Left kidney (tissue), 2 donors: Measurements from ENCODE around the gene CNNM4. TPM values are rescaled to one million over a fixed set of nuclear protein-coding genes. Genes with fewer than 3 reads are reported as not detected.
A peak's percentile ranks its signal among the peaks of the same experiment; 100 is the strongest.

Experiments
- DNase-seq: peaks from one replicate; pipeline ENCODE4 v3.0.0-alpha.2; 2013
- polyA plus RNA-seq: library from polyadenylated mRNA; unstranded; fragments of 120-200 nt; gene quantifications from one replicate; pipeline ENCODE4 v1.2.1, GENCODE V29; 2013; ENCODE audit not compliant: insufficient read length

The CNNM4 gene
- polyA plus RNA-seq, 1 donor: 14.3 TPM

DNA sequence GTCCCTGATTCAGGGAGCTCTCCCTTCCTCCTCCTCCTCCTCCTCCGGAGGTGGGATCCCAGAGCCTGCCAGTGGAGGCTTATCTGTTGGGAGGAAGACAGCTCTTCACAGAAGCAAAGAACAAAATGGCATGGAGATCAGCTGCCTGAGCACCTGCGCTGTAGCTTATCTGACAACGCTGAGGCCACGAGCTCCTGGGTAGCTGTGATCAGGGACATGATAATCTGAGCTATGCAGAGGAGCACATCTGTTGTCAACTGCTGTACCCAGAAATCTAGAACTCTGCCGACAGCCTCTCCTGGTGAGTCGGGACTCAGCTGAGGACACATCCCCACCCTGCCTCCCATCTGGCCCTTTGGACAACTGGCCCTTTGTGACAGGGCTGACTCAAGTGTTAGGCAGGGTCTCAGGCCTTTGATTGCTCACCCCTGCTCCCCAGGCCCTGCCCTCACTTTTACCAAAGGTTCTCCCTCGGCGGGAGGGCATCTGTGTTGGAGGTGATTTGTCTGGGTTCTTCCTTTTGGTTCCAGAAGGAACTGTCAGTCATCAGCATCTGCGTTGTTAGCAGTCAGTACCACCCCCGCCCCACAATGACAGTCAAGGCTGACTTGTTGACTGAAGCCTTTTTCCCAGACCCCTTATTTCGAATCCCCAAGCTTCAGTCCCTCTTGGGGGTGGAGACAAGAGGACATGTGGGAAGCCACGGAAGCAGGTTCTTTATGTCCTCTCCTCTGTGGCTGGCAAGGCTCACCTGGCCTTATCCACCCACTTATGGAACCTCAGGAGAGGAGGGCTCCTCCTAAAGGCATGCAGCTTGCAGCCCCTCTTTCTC, 49.5 kb downstream of the CNNM4 start:
- DNase-seq: no peak

DNA sequence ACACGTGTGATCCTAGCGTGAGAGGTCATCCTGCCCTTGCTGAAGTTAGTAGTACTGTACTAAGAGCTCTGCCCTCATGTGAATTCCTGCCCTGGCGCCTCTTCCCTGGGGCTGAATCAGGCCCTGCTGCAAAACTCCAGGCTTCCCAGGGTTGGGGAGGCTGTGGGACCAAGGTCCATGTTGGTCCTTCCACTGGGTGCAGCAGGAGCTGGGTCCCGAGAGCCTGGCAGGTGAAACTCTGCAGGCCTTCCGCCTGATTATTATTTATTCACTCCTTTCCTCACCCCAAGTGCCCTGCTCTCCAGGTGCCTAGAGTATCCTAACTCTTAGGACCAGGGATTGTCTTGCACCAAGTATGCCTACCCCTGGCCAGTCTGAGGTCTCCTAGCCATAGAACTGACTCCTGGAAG, 50.1 kb downstream of the CNNM4 start:
- DNase-seq: no peak

DNA sequence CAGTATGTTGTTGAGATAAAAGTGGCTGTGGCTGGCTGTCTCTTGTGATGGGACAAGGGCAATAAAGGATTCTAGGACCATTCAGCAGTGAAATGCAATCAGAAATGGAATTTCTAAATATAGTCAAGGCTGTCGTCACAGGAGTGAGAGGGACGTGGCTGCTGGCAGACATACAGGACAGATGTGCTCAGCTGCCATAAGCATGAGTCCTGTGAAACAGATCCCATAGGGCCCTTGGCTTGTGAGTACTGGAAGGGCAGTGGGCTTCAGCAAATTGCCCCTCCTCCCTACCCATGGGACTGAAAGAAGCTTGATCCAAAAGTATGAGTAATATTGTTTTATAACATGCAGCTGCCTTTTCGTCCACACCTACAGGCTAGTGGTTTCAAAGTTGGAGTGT, 51.2 kb downstream of the CNNM4 start:
- DNase-seq: no peak

DNA sequence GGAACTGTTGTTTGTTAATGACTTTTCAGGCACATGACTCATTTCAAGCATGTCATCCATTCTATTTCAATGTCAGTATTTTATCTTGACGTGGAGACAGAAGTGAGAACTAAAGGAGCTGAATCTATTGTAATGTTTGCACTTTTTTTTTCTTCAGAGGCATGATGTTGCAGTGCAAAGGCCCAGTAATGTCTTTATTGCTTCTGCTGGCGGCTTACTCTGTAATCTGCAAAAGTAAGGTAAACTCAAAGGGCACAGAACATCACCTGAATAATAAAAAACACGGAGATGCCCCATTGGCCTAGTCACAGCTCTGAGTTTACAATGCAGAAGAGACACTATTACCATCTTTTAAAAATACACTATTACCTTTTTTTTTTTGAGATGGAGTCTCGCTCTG, 53.0 kb downstream of the CNNM4 start:
- no peak for DNase-seq

DNA sequence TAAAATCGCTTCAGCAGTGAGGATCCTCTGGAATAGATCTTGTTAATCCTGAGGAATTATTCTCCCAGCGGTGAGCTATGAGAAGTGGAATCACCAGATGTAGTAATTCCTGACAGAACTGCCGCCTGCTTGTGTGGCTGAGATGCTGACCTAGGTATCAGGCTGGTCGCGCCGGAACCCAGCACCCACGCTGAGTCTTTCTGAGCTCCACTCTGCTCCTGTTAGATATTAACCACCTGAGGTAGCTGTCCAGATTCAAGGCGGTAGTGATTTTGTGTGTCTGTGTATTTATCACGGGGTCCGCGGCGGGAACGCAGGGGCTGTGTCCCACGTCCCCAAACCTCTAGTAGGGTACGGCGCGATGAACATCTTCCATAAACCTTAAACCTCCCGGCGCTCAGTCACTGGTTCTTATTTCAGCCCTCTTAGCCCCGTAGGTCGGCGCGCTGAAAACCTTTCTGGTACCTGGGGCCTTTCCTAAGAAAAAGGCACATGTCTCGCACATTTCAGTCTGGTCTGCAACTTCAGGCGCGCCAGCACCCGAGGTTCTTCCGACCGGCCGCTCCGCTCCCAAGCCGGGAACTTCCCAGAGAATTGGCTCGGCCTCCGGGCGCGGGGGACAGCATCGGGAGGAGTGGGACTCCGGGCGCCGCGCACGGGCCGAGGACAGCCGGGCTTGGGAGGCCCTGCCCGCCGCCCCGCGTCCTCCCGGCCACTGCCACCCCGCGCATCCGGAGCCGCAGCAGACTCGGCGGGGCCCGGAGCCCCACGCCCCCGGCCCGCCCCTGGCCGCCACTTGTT, 54.8 kb downstream of the CNNM4 start:
- no peak for DNase-seq

DNA sequence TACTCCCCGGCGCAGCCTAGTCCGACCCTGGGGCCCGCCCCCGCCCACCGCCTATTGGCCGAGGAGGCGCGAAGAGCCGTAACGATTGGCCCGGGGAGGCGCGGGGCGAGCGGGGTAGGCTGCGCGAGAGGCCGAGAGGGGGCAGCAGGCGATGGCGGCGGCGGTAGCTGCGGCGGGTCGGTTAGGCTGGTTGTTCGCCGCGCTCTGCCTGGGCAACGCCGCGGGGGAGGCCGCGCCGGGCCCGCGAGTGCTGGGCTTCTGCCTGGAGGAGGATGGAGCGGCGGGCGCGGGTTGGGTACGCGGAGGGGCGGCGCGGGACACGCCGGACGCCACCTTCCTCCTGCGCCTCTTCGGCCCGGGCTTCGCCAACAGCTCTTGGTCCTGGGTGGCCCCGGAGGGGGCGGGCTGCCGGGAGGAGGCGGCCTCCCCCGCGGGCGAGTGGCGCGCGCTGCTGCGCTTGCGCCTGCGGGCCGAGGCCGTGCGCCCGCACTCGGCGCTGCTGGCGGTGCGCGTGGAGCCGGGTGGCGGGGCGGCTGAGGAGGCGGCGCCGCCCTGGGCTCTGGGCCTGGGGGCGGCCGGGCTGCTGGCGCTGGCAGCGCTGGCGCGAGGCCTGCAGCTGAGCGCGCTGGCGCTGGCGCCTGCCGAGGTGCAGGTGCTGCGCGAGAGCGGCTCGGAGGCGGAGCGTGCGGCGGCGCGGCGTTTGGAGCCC, 55.6 kb downstream of the CNNM4 start, which contains the start of gene CNNM3:
CNNM3 (plus strand) TSS at position 142 of the 709 bp plus-strand sequence; CDS start at position 152, 10 bp downstream.
- DNase-seq: peak; percentile 94

DNA sequence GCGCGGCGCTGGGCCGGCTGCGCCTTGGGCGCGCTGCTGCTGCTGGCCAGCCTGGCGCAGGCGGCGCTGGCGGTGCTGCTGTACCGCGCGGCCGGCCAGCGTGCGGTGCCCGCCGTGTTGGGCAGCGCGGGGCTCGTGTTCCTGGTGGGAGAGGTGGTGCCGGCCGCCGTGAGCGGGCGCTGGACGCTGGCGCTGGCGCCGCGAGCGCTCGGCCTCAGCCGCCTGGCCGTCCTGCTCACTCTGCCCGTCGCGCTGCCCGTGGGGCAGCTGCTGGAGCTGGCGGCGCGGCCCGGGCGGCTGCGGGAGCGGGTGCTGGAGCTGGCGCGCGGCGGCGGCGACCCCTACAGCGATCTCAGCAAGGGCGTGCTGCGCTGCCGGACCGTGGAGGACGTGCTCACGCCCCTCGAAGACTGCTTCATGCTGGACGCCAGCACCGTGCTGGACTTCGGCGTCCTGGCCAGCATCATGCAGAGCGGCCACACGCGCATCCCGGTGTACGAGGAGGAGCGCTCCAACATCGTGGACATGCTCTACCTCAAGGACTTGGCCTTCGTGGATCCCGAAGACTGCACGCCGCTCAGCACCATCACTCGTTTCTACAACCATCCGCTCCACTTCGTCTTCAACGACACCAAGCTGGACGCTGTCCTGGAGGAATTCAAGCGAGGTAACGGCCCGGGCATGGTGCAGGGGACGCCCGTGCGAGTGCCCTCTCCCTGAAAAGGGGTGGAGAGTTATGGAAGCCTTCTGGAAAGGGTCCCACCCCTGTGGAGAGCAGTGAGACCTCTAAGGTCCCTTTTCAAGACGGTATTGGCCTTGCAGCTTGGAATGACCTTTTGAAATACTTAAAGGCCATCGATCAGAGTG, 56.4 kb downstream of the CNNM4 start:
- DNase-seq: no peak

DNA sequence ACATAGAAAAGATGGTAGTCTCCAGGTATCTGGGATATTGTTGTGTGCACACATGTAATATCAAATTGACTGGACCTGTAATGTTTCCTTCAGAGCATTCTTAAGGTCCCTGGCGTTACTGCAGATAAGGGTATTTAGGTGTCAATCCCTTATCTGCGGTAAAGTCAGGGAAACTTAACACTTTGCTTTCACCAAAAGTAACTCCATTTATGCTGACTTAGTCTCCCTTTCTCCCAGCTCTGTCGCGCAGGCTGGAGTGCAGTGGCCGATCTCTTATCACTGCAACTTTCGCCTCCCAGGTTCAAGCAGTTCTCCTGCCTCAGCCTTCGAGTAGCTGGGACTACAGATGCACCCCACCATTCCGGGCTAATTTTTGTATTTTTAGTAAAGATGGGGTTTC, 57.2 kb downstream of the CNNM4 start:
- no peak for DNase-seq

DNA sequence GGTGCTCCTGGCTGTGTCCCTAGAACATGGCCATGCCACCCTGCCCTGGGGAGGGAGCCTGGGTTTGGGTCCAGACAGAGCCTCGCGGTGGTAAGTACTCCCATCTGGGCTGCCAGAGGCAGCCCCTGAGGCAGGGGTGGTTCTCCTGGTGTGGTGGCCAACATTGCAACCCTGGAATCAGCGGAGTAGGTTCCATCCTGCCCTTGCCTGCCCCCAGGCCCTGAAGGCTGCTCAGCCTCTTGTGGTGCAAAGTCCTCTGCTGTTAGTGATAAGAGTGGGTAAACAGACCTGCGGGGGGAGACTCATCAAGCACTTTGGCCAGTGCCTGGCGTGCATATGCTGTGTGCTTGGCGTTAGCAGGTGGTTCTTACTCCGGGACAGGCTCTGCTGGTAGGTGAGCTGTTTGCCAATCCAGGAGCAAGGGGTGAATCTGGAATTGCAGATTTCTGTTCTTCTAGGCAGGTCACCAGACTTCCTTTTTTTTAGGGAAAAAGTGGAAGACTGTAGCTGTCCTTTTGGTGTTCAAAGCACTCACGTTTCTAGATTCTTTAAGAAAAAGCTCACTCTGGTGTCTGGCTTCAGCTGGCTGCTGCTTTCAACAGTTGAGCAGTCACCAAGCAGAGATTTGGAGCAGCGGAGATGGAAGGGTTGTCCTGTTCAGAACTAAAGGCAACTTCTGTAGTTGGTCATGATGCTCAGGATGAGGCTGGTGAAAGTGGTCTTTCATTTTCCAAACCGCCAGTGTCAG, 58.6 kb downstream of the CNNM4 start:
- no peak for DNase-seq

DNA sequence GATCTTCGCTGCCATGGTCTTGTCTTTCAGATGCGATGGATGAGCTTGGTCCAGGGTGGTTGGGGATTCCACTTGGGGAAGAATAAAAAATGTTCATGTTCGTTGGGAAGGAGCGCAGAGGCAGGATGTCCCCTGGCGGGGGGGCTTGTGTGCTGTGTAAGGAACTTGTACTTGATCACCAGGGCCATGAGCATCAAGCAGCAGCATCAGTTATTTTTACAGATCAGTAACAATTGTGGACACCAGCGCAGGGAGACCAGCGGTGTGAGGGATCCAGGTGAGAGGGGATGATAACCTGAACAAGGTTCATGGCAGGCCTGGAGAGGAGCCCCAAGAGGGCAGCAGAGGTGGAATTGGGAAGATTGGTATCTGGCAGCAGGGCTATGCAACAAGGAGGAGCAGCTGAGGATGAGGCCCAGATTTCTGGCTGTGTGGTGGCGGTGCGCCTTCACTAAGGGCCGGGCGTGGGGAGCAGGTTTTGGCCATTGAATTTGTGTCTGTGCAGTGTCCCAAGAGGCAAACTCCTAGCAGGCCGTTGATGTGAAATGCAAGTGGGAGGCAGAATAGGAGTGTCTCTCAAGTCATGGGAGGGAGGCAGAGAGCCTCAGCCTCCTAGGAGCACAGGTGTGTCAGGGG, 59.3 kb downstream of the CNNM4 start:
- no peak for DNase-seq

DNA sequence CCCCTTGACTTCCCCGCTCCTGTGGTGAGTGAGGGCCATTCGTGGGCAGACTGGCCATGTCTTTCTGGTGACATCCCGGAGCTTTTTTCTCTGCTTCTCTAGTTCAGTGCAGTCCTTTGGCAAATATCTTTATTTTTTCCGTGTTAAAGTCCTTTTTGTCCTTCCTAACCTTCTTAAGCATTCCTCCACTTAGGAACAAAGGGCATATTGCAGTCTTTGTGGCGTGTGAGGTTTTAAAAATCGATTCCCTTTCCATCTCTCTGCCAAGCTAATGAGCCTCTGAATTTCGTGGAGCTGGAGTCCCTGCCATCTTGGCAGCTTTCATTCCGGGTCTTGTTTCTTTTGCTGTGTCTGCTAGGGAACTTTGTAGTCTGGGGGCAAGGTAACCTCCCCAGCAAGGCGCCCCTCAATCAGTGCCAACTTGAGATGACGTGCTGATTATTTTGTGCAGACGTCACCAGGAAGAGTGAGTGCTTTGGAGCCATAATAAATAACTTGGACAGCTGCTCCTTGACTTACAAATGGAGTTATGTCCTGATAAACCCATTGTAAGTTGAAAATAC, 60.5 kb downstream of the CNNM4 start:
- DNase-seq: no peak

DNA sequence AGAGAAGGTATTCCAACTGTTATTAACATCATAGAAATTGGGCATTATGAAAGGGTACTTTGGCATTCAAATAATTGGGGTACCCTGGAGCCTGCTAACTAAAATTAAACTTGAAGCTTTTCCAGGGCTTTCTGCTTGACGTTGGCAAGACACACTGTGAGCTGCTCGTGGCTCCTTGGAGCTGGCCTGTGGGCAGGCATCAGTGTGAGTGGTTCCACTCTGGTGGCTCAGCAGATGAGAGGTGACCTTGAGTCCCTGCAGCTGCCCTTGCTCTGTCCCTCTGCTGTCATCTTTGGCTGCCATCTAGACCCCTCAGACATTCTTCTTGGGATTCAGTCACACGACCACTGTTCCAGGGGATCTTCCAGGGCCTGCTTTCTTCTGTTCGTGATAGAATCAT, 62.1 kb downstream of the CNNM4 start:
- no peak for DNase-seq

DNA sequence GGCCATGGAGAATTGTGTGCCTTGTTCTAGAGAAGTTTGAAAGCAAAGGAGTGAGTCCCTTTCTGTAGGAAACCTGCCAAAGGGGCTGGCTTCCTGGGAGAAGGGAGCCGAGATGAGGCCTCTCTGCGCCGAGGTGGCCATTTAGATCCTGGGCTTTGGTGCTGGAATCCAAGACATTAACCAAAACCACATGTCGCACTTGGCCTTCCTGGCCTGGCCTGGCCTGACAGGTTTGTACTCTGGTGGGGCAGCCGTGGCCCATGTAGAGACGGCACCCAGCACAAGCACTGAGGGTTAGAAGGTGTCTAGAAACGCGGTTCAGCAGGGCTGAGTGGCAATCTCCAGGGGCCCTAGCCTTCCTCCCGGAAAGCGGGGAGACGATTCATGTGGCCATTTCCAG, 62.5 kb downstream of the CNNM4 start:
- DNase-seq: no peak

DNA sequence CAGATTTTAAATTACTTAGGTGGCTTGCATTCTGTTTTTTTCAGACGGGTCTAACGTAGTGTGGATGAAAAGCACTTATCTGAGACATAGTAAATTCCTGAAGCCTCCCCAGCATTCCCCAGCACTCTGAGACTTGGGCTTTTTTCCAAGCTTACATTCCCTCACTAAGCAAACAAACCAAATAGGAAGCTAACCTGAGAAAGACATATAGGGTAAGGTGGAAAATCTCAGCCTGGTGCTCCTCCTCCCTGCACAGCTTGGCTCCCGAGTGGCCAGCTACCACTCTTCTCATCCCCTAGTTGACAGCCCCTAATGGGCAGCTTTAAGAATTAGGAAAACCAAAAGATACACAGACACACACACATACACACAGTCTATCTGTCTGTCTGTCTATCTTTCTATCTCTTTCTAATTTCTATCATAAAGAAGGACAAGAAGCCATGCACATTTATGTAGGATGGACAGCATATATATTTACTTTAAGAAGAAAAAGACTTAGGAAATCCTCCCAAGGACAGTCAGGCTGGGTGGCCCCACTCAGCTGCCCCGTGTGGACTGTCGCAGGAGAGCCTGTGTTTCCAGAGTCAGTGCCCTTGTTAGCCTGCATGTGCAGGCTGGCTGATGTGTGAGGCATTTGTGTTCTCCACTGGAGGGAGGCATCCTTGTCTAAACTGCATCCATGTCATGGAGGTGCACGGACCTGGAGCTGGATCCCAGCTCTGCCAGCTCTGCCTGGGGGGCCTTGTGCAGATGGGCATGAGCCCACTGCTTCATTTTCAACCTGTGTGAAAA, 63.6 kb downstream of the CNNM4 start:
- DNase-seq: no peak

DNA sequence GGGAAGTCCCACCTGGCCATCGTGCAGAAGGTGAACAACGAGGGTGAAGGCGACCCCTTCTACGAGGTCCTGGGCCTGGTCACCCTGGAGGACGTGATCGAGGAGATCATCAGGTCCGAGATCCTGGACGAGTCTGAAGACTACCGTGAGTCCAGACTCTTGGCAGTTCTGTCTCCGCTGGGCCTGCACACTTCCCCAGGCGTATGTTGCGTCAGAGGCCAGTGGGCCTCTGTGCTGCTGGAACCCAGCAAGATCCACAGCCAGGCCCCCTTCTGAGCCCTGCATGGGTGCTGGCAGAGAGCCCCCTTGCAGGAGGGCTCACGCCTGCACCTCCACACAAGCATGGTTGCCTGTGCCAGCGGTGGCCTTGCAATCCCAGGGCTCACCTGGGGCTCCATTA, 64.4 kb downstream of the CNNM4 start:
- no peak for DNase-seq

DNA sequence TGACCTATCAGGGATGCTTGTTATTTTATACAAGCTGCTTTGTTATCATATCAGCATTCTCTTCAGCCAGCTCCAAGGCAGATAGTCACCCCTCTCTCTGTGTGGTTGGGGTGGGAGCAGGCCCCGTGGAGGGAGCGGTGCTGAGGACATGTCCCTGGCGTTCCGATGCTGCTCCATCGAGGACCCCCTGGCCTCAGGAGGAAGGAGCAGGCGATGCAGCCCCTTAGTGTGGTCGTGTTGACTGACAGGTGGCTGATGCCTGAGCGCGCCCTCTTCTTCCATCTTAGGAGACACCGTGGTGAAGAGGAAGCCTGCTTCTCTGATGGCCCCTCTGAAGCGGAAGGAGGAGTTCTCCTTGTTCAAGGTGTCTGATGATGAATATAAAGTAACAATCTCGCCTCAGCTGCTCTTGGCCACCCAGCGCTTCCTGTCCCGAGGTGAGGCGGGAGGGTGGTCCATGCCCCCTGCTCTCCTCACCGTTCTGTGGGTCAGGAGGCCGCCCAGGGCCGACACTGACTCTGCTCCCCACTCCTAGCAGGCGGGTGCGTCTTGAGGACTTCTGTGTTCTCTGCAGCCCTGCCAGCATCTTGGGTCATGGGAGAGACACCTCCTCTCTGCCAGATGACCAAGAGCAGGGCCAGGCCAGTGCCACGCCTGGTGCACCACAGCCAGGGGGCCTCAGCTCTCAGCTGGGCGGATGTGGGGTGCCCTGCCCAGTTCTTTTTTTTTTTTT, 66.0 kb downstream of the CNNM4 start:
- DNase-seq: no peak

DNA sequence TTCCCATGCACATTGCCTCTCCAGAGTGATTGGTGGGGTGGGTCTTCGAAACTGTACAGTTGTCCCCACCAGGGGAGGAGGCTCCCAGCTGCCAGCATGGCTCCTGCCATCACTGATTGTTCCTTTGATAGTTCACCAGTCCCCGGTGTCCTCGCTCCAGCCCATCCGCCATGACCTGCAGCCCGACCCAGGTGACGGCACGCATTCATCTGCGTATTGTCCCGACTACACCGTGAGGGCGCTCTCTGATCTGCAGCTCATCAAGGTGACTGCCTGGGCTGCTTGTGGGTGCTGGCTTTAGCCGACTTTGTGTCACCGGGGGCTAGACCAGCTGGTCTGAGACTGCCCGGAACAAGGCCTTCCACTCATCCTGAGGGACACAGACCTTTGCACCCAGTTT, 67.7 kb downstream of the CNNM4 start:
- no peak for DNase-seq

DNA sequence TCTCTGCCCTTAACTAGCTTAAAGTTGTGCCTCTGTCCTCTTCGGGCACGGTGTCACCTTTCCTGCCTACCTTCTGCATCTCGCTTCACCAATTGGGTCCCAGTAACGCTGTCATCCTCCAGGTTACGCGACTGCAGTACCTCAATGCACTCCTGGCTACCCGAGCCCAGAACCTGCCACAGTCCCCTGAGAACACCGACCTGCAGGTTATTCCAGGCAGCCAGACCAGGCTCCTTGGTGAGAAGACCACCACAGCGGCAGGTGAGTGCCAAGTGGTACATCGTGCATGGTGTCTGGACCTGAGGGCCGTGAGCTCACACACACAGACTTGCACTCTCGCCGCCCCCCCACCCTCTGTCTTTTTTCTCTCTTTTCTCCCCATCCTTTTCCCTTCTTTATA, 68.2 kb downstream of the CNNM4 start:
- no peak for DNase-seq
